OCI-LY7 (cell line): ENCODE results near the gene M6PR. TPM values are rescaled to one million over a fixed set of nuclear protein-coding genes. Genes with fewer than 3 reads are reported as not detected.
A peak's percentile ranks its signal among the peaks of the same experiment; 100 is the strongest.

Experiments used
- BruUV-seq: library from RNA; stranded (reverse); fragments of 400-500 nt; replicated peaks from 2 replicates; lab custom pipeline; 2021; lab: Mats Ljungman, UMichigan
- CTCF ChIA-PET: fragments of 300-600 bp; sonication (Branson Sonifier 250); formaldehyde crosslinking; loops from one replicate; lab custom pipeline; 2022; ENCODE audit warnings: antibody characterized with exemption; ENCODE audit not compliant: unreplicated experiment; lab: Charles Lee
- POLR2A ChIA-PET: fragments of 300-600 bp; sonication (Branson Sonifier 250); formaldehyde crosslinking; loops from one replicate; lab custom pipeline; 2022; ENCODE audit warnings: antibody characterized with exemption; lab: Charles Lee
- DNase-seq: peaks from one replicate; pipeline ENCODE4 v3.0.0-alpha.2; 2015; ENCODE audit warnings: low spot score
- H2AFZ ChIP-seq: fragments of 200-600 bp; sonication (generic), shearing (Covaris generic); 2 replicates; pipeline ENCODE4 v1.6.1; 2014; ENCODE audit warnings: mild to moderate bottlenecking, antibody characterized with exemption, low read length, moderate library complexity
- H3K27ac ChIP-seq: fragments of 200-600 bp; sonication (generic); 2 replicates; pipeline ENCODE4 v1.5.1; 2014; ENCODE audit warnings: mixed run types, low read depth, mild to moderate bottlenecking, moderate library complexity, low read length, inconsistent platforms; ENCODE audit not compliant: poor library complexity, severe bottlenecking
- H3K36me3 ChIP-seq: fragments of 200-600 bp; sonication (generic); 2 replicates; pipeline ENCODE4 v1.6.1; 2014; ENCODE audit warnings: mild to moderate bottlenecking, antibody characterized with exemption, low read length, moderate library complexity, mixed read lengths; ENCODE audit not compliant: insufficient read depth
- H3K4me1 ChIP-seq: fragments of 200-600 bp; sonication (generic); 2 replicates; pipeline ENCODE4 v1.5.1; 2014; ENCODE audit warnings: mild to moderate bottlenecking, low read length; ENCODE audit not compliant: insufficient read depth, poor library complexity, severe bottlenecking
- H3K4me2 ChIP-seq: fragments of 200-600 bp; sonication (generic); 2 replicates; pipeline ENCODE4 v1.6.1; 2014; ENCODE audit warnings: mild to moderate bottlenecking, low read length
- H3K4me3 ChIP-seq: fragments of 200-600 bp; sonication (generic); 2 replicates; pipeline ENCODE4 v1.5.1; 2014; ENCODE audit warnings: mild to moderate bottlenecking, low read depth, low read length; ENCODE audit not compliant: poor library complexity, severe bottlenecking
- H3K79me2 ChIP-seq: fragments of 200-600 bp; sonication (generic); 2 replicates; pipeline ENCODE4 v1.6.1; 2016; ENCODE audit warnings: low read depth, mild to moderate bottlenecking, low read length, moderate library complexity, mixed read lengths; ENCODE audit not compliant: insufficient read depth
- H3K9me2 ChIP-seq: fragments of 200-600 bp; sonication (generic); 2 replicates; pipeline ENCODE4 v1.6.1; 2016; ENCODE audit warnings: mild to moderate bottlenecking, low read length, mixed read lengths; ENCODE audit not compliant: insufficient read depth
- H3K9me3 ChIP-seq: fragments of 200-600 bp; sonication (generic); 2 replicates; pipeline ENCODE4 v1.6.1; 2014; ENCODE audit warnings: mild to moderate bottlenecking, mixed run types, low read length, mixed read lengths
- H4K20me1 ChIP-seq: fragments of 200-600 bp; sonication (generic); 2 replicates; pipeline ENCODE4 v1.6.1; 2014; ENCODE audit warnings: mild to moderate bottlenecking, antibody characterized with exemption, low read length, moderate library complexity, mixed read lengths; ENCODE audit not compliant: insufficient read depth
- EZH2phosphoT487 ChIP-seq: fragments of 200-600 bp; sonication (generic); IDR thresholded peaks from 2 replicates; pipeline ENCODE4 v1.6.1; 2018; ENCODE audit warnings: low read depth, borderline replicate concordance, mild to moderate bottlenecking, mixed run types, antibody characterized with exemption, low read length, moderate library complexity, mixed read lengths
- intact Hi-C: fragments of 100-400 bp; cut with micrococcal nuclease; formaldehyde crosslinking; loops from one replicate; pipeline ENCODE4 v1.10.0; 2022; ENCODE audit not compliant: unreplicated experiment
- total RNA-seq, 2 experiments: library from RNA; depleted of rRNA in 1 of 2; stranded (reverse); fragments of >200 nt in 1 of 2; shearing (Covaris generic) in 1 of 2; gene quantifications; 2 replicates each; pipeline ENCODE4 v1.2.3, GENCODE V29; 2014 to 2022
- TF ChIP-seq, protein P1 (sequence below): fragments of 200-600 bp; sonication (generic); conservative IDR thresholded peaks from 2 replicates; pipeline ENCODE4 v1.5.1; 2014; ENCODE audit warnings: mild to moderate bottlenecking, antibody characterized with exemption, low read length, moderate library complexity, mixed read lengths

M6PR gene
- total RNA-seq, 2 experiments from 2014 or later = 108 to 144 TPM

DNA sequence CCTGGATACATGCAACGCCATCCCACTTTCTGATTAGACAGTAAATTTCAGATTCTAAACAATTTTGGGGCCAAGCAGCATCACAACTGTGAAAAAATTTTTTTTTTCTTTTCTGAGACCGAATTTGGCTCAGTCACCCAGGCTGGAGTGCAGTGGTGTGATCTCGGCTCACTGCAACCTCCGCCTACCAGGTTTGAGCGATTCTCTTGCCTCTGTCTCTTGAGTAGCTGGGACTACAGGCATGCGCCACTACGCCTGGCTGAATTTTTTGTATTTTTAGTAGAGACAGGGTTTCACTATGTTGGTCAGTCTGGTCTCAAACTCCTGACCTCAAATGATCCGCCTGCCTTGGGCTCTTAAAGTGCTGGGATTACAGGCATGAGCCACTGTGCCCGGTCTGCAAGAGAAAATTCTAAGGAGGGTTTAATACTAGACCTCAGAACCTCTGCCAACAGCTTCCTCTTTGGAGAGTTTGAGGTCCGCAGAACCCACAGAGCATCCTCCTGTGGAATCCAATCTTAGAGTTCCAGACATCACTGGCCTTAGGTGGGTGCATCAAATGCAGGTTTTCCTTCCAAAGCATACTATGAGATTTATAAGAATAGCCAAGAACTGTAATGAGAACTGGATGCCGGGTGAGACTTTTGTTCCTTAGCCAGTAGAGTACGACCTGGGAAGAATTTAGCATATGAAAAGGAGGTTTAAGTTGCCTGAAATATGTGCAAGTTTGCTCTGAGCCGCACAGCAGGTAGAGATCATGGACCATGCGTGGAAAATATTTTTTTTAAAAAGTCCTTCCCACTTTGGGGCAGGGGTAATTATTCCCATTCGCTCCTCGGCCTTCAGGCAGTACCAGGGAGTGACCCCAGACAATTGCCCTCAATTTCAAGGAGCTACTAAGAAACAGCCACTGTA lies 42.9 kb downstream of the M6PR start:
- Histone ChIP-seq H3K27ac (no peak overlapping the region), H3K4me2 (no peak overlapping the region), H2AFZ (peak overlapping the region; percentile 68; the same call in 1 of the 2 replicates), H4K20me1 (no peaks in the 10 kb centered on the region), H3K9me2 (no peaks in the 10 kb centered on the region), H3K79me2 (no peaks in the 10 kb centered on the region), H3K36me3 (no peaks in the 10 kb centered on the region), H3K4me3 (no peak overlapping the region), H3K4me1 (peaks cover 16% of the 10 kb centered on the region), H3K9me3 (no peaks in the 10 kb centered on the region)
- POLR2A ChIA-PET = interaction anchor here (1.2 kb wide), 1 partner anchor 143 kb away, joined by 3 read pairs; no protein-coding TSS in a partner anchor
- intact Hi-C loops = no loop called here
- no peak for TF ChIP-seq EZH2phosphoT487
- TF ChIP-seq, protein P1, sequence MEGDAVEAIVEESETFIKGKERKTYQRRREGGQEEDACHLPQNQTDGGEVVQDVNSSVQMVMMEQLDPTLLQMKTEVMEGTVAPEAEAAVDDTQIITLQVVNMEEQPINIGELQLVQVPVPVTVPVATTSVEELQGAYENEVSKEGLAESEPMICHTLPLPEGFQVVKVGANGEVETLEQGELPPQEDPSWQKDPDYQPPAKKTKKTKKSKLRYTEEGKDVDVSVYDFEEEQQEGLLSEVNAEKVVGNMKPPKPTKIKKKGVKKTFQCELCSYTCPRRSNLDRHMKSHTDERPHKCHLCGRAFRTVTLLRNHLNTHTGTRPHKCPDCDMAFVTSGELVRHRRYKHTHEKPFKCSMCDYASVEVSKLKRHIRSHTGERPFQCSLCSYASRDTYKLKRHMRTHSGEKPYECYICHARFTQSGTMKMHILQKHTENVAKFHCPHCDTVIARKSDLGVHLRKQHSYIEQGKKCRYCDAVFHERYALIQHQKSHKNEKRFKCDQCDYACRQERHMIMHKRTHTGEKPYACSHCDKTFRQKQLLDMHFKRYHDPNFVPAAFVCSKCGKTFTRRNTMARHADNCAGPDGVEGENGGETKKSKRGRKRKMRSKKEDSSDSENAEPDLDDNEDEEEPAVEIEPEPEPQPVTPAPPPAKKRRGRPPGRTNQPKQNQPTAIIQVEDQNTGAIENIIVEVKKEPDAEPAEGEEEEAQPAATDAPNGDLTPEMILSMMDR = no peak
- BruUV-seq = no TSS peak
- DNase-seq = no peak
- CTCF ChIA-PET = no interaction called here

DNA sequence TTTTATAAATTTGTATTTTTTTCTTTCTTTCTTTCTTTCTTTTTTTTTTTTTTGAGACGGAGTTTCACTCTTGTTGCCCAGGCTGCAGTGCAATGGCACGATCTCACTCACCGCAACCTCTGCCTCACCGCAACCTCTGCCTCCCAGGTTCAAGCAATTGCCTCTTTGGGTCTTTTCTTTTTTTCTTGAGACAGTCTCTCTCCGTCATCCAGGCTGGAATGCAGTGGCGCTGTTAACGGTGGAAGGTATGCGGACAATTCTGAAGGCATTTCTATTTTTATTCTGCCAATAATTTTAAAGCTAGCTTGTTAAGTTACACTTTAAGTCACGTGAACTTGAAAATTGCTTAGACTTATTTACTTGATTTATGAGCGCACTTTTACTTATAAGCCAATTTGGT lies 43.9 kb downstream of the M6PR start:
- ChIA-PET CTCF (no interaction called here), POLR2A (no interaction called here)
- Histone ChIP-seq H2AFZ (no peak overlapping the region), H3K9me2 (no peaks in the 10 kb centered on the region), H4K20me1 (no peaks in the 10 kb centered on the region), H3K4me1 (peaks cover 10% of the 10 kb centered on the region), H3K27ac (no peak overlapping the region), H3K4me3 (no peak overlapping the region), H3K79me2 (no peaks in the 10 kb centered on the region), H3K9me3 (no peaks in the 10 kb centered on the region), H3K36me3 (no peaks in the 10 kb centered on the region), H3K4me2 (no peak overlapping the region)
- no peak for TF ChIP-seq EZH2phosphoT487
- TF ChIP-seq, protein P1 = no peak
- no peak for DNase-seq
- BruUV-seq = no TSS peak
- intact Hi-C loops = no loop called here

DNA sequence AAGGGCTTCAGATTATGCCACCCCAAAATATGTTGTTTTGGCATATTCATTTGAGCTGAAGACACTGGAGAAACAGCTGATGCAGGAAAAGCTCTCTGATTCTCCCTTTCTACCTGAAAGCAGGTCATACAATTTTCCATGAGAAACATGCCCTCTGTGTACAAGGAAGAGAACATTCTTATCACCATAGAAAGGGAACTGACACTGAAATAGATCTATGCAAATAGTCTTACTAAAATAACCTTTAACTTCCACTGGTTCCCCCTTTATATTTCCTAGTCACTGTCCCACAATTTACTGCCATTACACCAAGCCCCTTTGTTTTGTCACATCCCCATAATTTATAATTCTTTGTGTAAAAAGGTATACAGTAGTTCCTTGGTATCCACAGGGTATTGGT lies 44.8 kb downstream of the M6PR start:
- Histone ChIP-seq H3K9me2 (no peaks in the 10 kb centered on the region), H3K36me3 (no peaks in the 10 kb centered on the region), H4K20me1 (no peaks in the 10 kb centered on the region), H3K27ac (no peak overlapping the region), H3K4me3 (no peak overlapping the region), H3K4me2 (peak overlapping the region; percentile 45), H3K4me1 (peaks cover 10% of the 10 kb centered on the region), H3K9me3 (no peaks in the 10 kb centered on the region), H3K79me2 (no peaks in the 10 kb centered on the region), H2AFZ (0 out of 2 replicates have a peak overlapping the region, but pooled peaks have one; percentile 42)
- no peak for TF ChIP-seq EZH2phosphoT487
- TF ChIP-seq, protein P1 = no peak
- CTCF ChIA-PET = no interaction called here
- no TSS peak for BruUV-seq
- intact Hi-C loops = no loop called here
- DNase-seq = no peak
- POLR2A ChIA-PET = no interaction called here
